ENCODE measurements around the gene PRPF18. TPM values are rescaled to one million over a fixed set of nuclear protein-coding genes. Genes with fewer than 3 reads are reported as not detected.
A peak's percentile ranks its signal among the peaks of the same experiment; 100 is the strongest.

PRPF18 gene
- total and polyA plus RNA-seq, 12 donors, result 6.7 to 17.1 (median 14.4) TPM

- ATAC-seq (no peak), DNase-seq (no peak)
- no peaks in the 10 kb centered on the region for H3K4me1 ChIP-seq
- peaks cover 0 to 20% (median 0%) of the 10 kb centered on the region in 11 donors for H3K9me3 ChIP-seq
- H3K27ac ChIP-seq, result no peak overlapping the region
- 87 to 92% methylated on average over 7 of the region's 7 CpGs for WGBS, 2 donors
- H3K4me3 ChIP-seq, result no peak overlapping the region
- TF ChIP-seq CTCF (IDR thresholded peaks at IDR 0.05), result no peak
- intact Hi-C loops (cut with DNase I), result no loop called here
- peaks cover 0 to 91% (median 25%) of the 10 kb centered on the region in 9 donors for H3K36me3 ChIP-seq
- no peaks in the 10 kb centered on the region for H3K27me3 ChIP-seq
Observed at GRCh38 chr10:13643016-13643415, 56.3 kb downstream of the PRPF18 start.

GRCh38 chr10:13644866-13645265, 58.1 kb downstream of the PRPF18 start:
- no peak for TF ChIP-seq CTCF (IDR thresholded peaks at IDR 0.05)
- Histone ChIP-seq H3K27me3 (no peaks in the 10 kb centered on the region), H3K4me1 (no peaks in the 10 kb centered on the region), H3K4me3 (no peak overlapping the region), H3K36me3 (peaks cover 0 to 94% (median 29%) of the 10 kb centered on the region in 9 donors), H3K27ac (no peak overlapping the region), H3K9me3 (peaks cover 0 to 20% (median 0%) of the 10 kb centered on the region in 11 donors)
- DNase-seq (no peak), ATAC-seq (no peak)
- intact Hi-C loops (cut with DNase I), result no loop called here
- WGBS, 2 donors, result 95 to 96% methylated on average over 9 of the region's 9 CpGs

- 88 to 92% methylated on average over 12 of the region's 12 CpGs for WGBS, 2 donors
- H3K4me1 ChIP-seq, result no peaks in the 10 kb centered on the region
- TF ChIP-seq CTCF (IDR thresholded peaks at IDR 0.05), result no peak
- DNase-seq (no peak), ATAC-seq (no peak)
- no peaks in the 10 kb centered on the region for H3K27me3 ChIP-seq
- H3K27ac ChIP-seq, result peak overlapping the region in 1 of 10 donors; percentile 10
- peaks cover 0 to under 1% (median 0%) of the 10 kb centered on the region in 11 donors for H3K9me3 ChIP-seq
- H3K36me3 ChIP-seq, result peaks cover 0 to 100% (median 51%) of the 10 kb centered on the region in 9 donors
- no peak overlapping the region for H3K4me3 ChIP-seq
- intact Hi-C loops (cut with DNase I), result no loop called here
Observed at GRCh38 chr10:13648425-13648824, 61.7 kb downstream of the PRPF18 start.

- ATAC-seq (no peak), DNase-seq (no peak)
- Histone ChIP-seq H3K27me3 (no peaks in the 10 kb centered on the region), H3K27ac (peak overlapping the region in 1 of 10 donors; percentile 0), H3K36me3 (peaks cover 0 to 100% (median 61%) of the 10 kb centered on the region in 9 donors), H3K9me3 (no peaks in the 10 kb centered on the region), H3K4me3 (no peak overlapping the region), H3K4me1 (peaks cover 0 to 7% (median 0%) of the 10 kb centered on the region in 9 donors)
- TF ChIP-seq CTCF (IDR thresholded peaks at IDR 0.05), result no peak
- 45 to 64% methylated on average over 5 of the region's 5 CpGs for WGBS, 2 donors
- intact Hi-C loops (cut with DNase I), result loop anchor here in 2 of 10 donors (10.0 kb wide), 1 partner anchor 445 kb away; no protein-coding TSS in a partner anchor
Observed at GRCh38 chr10:13649844-13650520, 63.2 kb downstream of the PRPF18 start.

Measured in heart right ventricle (tissue), 16 donors.